ENCODE measurements around the gene SIPA1.

DNA sequence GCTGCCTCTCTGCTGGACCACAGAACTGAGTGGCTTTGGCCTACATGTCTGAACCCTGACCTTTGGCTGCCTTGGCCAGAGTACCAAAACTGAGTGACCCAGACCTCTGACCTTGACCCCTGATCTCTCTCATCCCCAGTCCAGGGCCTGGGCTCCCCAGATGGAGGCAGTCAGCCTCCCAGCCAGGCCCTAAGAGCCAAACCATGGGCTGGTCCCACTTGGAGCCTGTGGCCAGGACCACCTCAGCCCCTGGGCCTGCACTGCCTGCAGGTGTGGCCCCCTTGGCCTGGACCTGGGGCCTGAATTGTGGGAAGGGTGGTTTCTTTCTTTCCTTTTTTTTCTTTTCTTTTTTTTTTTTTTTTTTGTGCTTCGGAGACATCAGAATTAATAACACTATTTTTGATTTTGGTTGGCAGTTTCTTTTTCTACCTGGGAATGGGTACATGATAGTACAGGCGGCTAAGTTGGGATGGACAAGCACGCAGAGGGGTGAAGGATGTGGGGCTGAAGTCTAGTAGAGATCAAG lies 806 bp upstream of the SIPA1 start:
- TF ChIP-seq, protein P1, sequence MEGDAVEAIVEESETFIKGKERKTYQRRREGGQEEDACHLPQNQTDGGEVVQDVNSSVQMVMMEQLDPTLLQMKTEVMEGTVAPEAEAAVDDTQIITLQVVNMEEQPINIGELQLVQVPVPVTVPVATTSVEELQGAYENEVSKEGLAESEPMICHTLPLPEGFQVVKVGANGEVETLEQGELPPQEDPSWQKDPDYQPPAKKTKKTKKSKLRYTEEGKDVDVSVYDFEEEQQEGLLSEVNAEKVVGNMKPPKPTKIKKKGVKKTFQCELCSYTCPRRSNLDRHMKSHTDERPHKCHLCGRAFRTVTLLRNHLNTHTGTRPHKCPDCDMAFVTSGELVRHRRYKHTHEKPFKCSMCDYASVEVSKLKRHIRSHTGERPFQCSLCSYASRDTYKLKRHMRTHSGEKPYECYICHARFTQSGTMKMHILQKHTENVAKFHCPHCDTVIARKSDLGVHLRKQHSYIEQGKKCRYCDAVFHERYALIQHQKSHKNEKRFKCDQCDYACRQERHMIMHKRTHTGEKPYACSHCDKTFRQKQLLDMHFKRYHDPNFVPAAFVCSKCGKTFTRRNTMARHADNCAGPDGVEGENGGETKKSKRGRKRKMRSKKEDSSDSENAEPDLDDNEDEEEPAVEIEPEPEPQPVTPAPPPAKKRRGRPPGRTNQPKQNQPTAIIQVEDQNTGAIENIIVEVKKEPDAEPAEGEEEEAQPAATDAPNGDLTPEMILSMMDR (IDR thresholded peaks at IDR 0.05) = no peak
- no peak for TF ChIP-seq EP300 (IDR thresholded peaks at IDR 0.05)
